OCI-LY3 (cell line): Measurements from ENCODE around the gene UPF1.

Experiments used
- CTCF ChIP-seq: fragments of 200-600, 300-600 bp; sonication (generic); IDR thresholded peaks from 2 replicates; pipeline ENCODE4 v1.5.1; 2014; ENCODE audit warnings: antibody characterized with exemption, low read length, low read depth
- EZH2phosphoT487 ChIP-seq: fragments of 200-600 bp; shearing (Covaris generic); IDR thresholded peaks from 2 replicates; pipeline ENCODE4 v1.6.1; 2018; ENCODE audit warnings: antibody characterized with exemption, mixed run types, low read depth

- no peak for TF ChIP-seq CTCF
- TF ChIP-seq EZH2phosphoT487: no peak
These were observed 20.9 kb downstream of the UPF1 start for GRCh38 chr19:18852648-18853047.
